Activated CD4-positive, alpha-beta T cell treated with anti-CD3 and anti-CD28 coated beads for 4 hours (primary cell): ENCODE measurements around the gene NLRP7.
"Not testable (repeated sequence)": the region's sequence is repeated elsewhere in the genome, so short reads cannot be mapped to it uniquely, and the experiment has no call there.

Experiments used
- DNase-seq, 2 donors: peaks; one replicate each; pipeline ENCODE4 v3.0.0-alpha.2; 2020

NLRP7 gene

GRCh38 chr19:54947381-54947780 is at the start of gene NLRP7:
NLRP7 (minus strand) TSS chr19:54947530.
- no peak for DNase-seq

DNA sequence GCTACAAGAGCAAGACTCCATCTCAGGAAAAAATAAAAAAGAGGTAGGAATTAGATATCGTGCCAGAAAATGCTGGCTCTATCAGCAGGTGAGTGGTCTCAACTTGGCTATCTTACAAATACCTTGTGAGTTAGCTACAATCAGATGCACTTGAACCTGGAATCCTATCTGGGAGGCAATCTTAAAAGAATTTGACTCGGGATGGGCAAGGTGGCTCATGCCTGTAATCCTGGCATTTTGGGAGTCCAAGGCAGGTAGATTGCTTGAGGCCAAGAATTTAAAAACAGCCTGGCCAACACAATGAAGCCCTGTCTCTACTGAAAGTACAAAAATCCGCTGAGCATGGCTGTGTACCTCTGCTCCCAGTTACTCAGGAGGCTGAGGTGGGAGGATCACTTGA is 48.2 kb upstream of the NLRP7 start:
- no peak for DNase-seq

GRCh38 chr19:54989531-54989930 is 42.2 kb upstream of the NLRP7 start:
- DNase-seq, result not testable (repeated sequence)

DNA sequence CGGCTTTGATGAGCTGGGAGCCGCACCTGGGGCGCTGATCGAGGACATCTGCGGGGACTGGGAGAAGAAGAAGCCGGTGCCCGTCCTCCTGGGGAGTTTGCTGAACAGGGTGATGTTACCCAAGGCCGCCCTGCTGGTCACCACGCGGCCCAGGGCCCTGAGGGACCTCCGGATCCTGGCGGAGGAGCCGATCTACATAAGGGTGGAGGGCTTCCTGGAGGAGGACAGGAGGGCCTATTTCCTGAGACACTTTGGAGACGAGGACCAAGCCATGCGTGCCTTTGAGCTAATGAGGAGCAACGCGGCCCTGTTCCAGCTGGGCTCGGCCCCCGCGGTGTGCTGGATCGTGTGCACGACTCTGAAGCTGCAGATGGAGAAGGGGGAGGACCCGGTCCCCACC is 35.2 kb upstream of the NLRP7 start:
- DNase-seq, result not testable (repeated sequence)

GRCh38 chr19:54973229-54974090 is 26.1 kb upstream of the NLRP7 start:
- not testable (repeated sequence) for DNase-seq

DNA sequence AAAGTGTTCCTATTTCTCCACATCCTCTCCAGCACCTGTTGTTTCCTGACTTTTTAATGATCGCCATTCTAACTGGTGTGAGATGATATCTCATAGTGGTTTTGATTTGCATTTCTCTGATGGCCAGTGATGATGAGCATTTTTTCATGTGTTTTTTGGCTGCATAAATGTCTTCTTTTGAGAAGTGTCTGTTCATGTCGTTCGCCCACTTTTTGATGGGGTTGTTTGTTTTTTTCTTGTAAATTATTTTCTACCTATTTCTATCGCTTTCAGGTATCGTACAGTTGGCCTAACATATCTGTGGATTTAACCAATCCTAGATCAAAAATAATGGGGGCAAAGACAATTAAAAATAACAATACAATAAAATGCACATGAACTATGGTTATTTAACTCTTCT is 24.1 kb upstream of the NLRP7 start:
- not testable (repeated sequence) for DNase-seq

GRCh38 chr19:54969647-54970046 is 22.3 kb upstream of the NLRP7 start:
- DNase-seq, result no peak

GRCh38 chr19:54967611-54968010 is 20.3 kb upstream of the NLRP7 start:
- no peak for DNase-seq

DNA sequence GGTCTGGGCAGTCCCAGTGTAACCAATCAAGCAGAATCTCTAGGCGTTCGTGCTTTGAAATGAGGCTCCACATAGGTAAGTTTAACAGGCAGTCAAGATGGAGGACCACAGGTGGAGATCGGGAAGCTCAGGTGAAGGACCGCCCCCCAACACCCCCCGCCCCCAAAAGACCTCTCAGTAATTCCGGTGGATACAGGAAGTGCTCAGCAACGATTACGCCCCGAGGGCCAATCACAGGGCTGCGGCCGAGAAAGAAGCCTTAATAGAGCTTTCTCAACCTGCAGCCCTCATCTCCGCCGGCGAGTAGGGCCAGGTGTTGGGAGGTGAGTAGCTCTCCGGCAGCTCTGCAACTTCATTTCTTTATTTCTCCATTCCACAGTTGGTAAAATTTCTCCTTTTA is 17.7 kb upstream of the NLRP7 start:
- not testable (repeated sequence) for DNase-seq

DNA sequence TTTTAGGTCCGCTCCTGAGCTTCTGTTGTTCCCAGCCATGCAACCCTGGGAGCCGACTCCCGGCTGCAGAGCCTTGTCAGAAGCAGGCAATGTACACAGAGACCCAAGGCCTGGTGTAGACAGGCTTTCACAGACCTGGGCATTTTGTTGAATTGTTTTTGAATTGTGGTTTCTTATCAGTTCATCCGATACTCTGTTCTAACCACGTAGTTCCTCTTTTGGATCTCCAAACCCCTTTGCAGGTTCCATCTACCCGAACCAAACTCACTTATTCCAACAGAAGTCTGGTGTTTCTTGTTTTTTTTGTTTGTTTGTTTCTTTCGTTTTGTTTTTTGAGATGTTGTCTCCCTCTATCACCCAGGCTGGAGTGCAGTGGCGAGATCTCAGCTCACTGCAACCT is 12.5 kb upstream of the NLRP7 start:
- no peak for DNase-seq

DNA sequence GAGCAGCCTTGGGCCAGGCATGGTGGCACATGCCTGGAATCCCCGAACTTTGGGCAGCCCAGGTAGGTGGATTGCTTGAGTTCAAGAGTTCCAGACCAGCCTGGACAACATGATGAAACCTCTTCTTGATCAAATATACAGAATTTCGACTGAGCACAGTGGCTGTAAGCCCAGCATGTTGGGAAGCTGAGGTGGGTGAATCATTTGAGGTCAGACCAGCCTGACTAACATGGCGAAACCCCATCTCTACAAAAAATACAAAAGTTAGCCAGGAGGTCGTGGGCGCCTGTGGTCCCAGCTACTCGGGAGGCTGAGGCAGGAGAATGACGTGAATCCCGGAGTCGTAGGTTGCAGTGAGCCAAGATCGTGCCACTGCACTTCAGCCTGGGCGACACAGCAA is 8.0 kb upstream of the NLRP7 start:
- DNase-seq, result no peak

- not testable (repeated sequence) for DNase-seq
Observed at GRCh38 chr19:54953345-54953713, 6.0 kb upstream of the NLRP7 start.

GRCh38 chr19:54952591-54953344 is 5.4 kb upstream of the NLRP7 start:
- DNase-seq, result no peak

DNA sequence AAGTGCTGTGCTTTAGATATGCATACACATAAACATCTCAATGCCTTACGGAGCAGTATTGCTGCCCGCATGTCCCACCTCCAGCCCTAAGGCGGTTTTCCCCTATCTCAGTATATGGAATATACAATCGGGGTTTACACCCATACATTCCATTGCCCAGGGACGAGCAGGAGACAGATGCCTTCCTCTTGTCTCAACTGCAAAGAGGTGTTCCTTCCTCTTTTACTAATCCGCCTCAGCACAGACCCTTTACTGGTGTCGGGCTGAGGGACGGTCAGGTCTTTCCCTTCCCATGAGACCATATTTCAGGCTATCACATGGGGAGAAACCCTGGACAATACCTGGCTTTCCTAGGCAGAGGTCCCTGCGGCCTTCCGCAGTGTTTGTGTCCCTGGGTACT is 3.2 kb upstream of the NLRP7 start:
- not testable (repeated sequence) for DNase-seq

- DNase-seq, result no peak
Observed at GRCh38 chr19:54949412-54949811, 2.1 kb upstream of the NLRP7 start.

DNA sequence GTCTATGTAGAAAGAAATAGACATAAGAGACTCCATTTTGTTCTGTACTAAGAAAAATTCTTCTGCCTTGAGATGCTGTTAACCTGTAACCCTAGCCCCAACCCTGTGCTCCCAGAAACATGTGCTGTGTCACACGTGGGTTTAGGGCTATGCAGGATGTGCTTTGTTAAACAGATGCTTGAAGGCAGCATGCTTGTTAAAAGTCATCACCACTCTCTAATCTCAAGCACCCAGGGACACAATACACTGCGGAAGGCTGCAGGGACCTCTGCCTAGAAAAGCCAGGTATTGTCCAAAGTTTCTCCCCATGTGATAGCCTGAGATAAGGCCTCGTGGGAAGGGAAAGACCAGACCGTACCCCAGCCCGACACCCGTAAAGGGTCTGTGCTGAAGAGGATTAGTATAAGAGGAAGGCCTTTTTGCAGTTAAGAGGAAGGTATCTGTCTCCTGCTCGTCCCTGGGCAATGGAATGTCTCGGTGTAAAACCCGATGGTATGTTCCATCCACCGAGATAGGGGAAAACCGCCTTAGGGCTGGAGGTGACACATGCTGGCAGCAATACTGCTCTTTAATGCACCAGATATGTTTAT is 3.5 kb downstream of the NLRP7 start:
- not testable (repeated sequence) for DNase-seq

DNA sequence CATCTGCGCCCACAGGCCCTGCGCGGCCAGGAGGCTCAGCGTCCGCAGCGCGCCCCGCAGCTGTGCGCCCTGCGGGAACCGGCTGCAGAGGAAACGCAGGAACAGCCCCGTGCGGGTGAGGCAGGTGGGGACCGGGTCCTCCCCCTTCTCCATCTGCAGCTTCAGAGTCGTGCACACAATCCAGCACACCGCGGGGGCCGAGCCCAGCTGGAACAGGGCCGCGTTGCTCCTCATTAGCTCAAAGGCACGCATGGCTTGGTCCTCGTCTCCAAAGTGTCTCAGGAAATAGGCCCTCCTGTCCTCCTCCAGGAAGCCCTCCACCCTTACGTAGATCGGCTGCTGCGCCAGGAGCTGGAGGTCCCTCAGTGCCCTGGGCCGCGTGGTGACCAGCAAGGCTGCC is 7.8 kb downstream of the NLRP7 start:
- not testable (repeated sequence) for DNase-seq

DNA sequence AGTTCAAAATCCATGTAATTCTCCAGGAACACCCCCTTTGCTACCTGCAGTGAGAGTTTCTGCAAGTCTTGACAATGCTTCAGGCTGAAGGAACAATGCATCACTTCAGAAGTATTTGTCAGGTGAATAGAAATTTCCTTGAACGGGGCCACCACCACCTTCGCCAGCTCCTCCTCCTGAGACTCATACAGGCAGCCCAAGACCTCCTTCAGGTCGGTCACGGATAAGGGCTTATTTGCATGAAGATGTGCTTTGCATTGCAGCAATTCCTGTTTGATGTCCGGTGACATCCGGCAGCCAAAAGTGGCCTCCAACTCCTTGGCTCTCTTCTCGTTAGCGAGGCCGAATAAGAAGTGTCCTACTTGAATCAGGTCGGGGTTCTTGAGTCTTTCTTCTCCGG is 8.4 kb downstream of the NLRP7 start:
- DNase-seq, result no peak

- no peak for DNase-seq
Observed at GRCh38 chr19:54937926-54938325, 9.4 kb downstream of the NLRP7 start.

DNA sequence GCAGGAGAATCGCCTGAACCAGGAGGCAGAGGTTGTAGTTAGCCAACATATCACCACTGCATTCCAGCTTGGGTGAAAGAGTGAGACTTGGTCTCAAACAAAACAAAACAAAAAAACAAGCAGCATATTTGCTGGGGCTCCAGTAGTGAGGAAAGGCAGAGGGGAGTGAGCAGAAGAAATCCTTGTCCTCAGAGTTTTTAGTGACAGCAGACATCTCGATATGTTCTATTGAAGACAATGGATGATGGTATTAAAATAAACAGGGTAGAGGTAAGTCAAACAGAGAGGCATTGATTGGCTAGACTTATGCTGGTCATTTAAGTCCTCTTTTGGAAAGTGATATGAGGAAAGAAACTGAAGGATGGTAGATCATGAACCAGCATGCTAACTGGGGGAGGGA is 19.0 kb downstream of the NLRP7 start:
- no peak for DNase-seq

- no peak for DNase-seq
Observed at GRCh38 chr19:54923276-54923675, 24.1 kb downstream of the NLRP7 start.

- no peak for DNase-seq
Observed at GRCh38 chr19:54921082-54921481, 26.2 kb downstream of the NLRP7 start.

DNA sequence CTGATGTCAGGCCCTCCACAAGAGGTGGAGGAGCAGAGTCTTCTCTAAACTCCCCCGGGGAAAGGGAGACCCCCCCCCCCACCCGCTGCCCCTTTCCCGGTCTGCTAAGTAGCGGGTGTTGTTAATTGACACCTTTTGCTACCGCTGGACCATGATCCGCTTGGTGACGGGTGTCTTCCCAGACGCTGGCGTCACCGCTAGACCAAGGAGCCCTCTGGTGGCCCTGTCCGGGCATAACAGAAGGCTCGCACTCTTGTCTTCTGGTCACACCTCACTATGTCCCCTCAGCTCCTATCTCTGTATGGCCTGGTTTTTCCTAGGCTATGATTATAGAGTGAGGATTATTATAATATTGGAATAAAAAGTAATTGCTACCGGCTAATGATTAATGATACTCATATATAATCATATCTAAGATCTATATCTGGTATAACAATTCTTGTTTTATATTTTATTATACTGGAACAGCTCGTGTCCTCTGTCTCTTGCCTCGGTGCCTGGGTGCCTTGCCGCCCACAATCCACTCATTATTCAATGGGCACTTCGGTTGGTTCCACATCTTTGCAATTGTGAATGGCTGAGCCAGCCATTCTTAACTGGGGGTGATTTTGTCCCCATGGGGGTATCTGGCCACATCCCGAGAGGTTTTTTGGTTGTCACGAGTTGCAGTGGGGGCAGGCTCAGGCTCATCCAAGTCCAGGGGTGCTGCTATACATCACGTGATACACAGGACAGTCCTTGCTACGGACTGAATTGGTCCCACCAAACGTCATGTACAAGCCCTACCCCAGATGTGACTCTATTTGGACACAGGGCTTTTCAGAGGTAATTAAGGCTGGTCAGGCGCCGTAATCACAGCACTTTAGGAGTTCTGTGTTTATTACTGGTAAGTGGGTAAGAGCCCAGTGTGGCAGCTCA is 27.4 kb downstream of the NLRP7 start:
- not testable (repeated sequence) for DNase-seq
